H1 (cell line): ENCODE results near the gene CAMK2A. TPM values are rescaled to one million over a fixed set of nuclear protein-coding genes. Genes with fewer than 3 reads are reported as not detected.

Experiments
- CTCF ChIA-PET: fragments of 300-600 bp; sonication (Branson Sonifier 250); formaldehyde crosslinking; loops from one replicate; lab custom pipeline; 2021; ENCODE audit not compliant: partially characterized antibody; lab: Charles Lee
- POLR2A ChIA-PET: fragments of 300-600 bp; sonication (Branson Sonifier 250); formaldehyde crosslinking; loops from one replicate; lab custom pipeline; 2021; ENCODE audit warnings: inconsistent platforms; ENCODE audit not compliant: partially characterized antibody; lab: Charles Lee
- DNase-seq, 2 experiments: peaks; one replicate each; pipeline versions ENCODE4 v3.0.0 to v3.0.0-alpha.2; 2010 to 2022; ENCODE audit warnings: low spot score in 2 of 2, low read depth in 1 of 2, mixed read lengths in 1 of 2
- FAIRE-seq: peaks from 2 replicates; lab custom pipeline; 2011; peaks lifted over from hg19 to GRCh38; lab: Jason Lieb, UNC
- H2AFZ ChIP-seq: 2 replicates; pipeline ENCODE4 v1.8.1; 2012; ENCODE audit warnings: low read length, inconsistent platforms
- H2AK5ac ChIP-seq: 2 replicates; pipeline ENCODE4 v1.6.1; 2013; ENCODE audit warnings: low read depth, low read length
- H2BK120ac ChIP-seq: replicated peaks from 2 replicates; pipeline ENCODE3; 2013; ENCODE audit warnings: low read depth, low read length, inconsistent platforms
- H2BK12ac ChIP-seq: 2 replicates; pipeline ENCODE4 v1.6.1; 2013; ENCODE audit warnings: low read depth, low read length
- H2BK15ac ChIP-seq: 2 replicates; pipeline ENCODE4 v1.6.1; 2013; ENCODE audit warnings: low read length
- H2BK20ac ChIP-seq: 2 replicates; pipeline ENCODE4 v1.6.1; 2013; ENCODE audit warnings: low read length
- H2BK5ac ChIP-seq: 2 replicates; pipeline ENCODE4 v1.6.1; 2013; ENCODE audit warnings: low read depth, low read length
- H3K14ac ChIP-seq: 2 replicates; pipeline ENCODE4 v1.6.1; 2013; ENCODE audit warnings: inconsistent platforms; ENCODE audit not compliant: insufficient read length
- H3K18ac ChIP-seq: 2 replicates; pipeline ENCODE4 v1.6.1; 2013; ENCODE audit warnings: low read length; ENCODE audit errors: extremely low read depth
- H3K23ac ChIP-seq: 2 replicates; pipeline ENCODE4 v1.6.1; 2013; ENCODE audit warnings: inconsistent platforms; ENCODE audit not compliant: insufficient read length
- H3K23me2 ChIP-seq: 2 replicates; pipeline ENCODE4 v1.6.1; 2013; ENCODE audit warnings: low read depth, low read length
- H3K27ac ChIP-seq: 2 replicates; pipeline ENCODE4 v1.6.1; 2011; ENCODE audit warnings: low read depth, low read length, inconsistent platforms
- H3K27me3 ChIP-seq, 4 experiments: replicated peaks in 1 of 4; 1 replicate in 1 of 4; 2 replicates in 3 of 4; pipeline versions ENCODE4 v1.6.1 to v1.8.1; 2011 to 2013; ENCODE audit warnings: low read length in 3 of 4, mild to moderate bottlenecking in 3 of 4, inconsistent platforms in 2 of 4, mixed read lengths in 2 of 4, moderate library complexity in 1 of 4; ENCODE audit not compliant: control insufficient read depth in 3 of 4, insufficient read depth in 3 of 4; ENCODE audit errors: extremely low read depth in 1 of 4
- H3K36me3 ChIP-seq, 4 experiments: 2 replicates each; pipeline versions ENCODE4 v1.6.1 to v1.8.1; 2011 to 2013; ENCODE audit warnings: mild to moderate bottlenecking in 4 of 4, low read length in 3 of 4, moderate library complexity in 2 of 4, control low read depth in 1 of 4, inconsistent platforms in 1 of 4; ENCODE audit not compliant: insufficient read depth in 4 of 4, control insufficient read depth in 2 of 4
- H3K4ac ChIP-seq: replicated peaks from 2 replicates; pipeline ENCODE3; 2013; ENCODE audit warnings: low read length, low read depth, mixed read lengths, inconsistent platforms; ENCODE audit not compliant: insufficient read length
- H3K4me1 ChIP-seq, 4 experiments: replicated peaks in 1 of 4; 1 replicate in 1 of 4; 2 replicates in 3 of 4; pipeline versions ENCODE4 v1.6.1 to v1.8.1; 2011 to 2013; ENCODE audit warnings: low read length in 3 of 4, inconsistent platforms in 2 of 4, mixed read lengths in 1 of 4; ENCODE audit not compliant: insufficient read depth in 4 of 4, control insufficient read depth in 3 of 4
- H3K4me2 ChIP-seq, 2 experiments: 2 replicates each; pipeline versions ENCODE4 v1.6.1 to v1.8.1; 2011 to 2013; ENCODE audit warnings: low read depth in 2 of 2, low read length in 2 of 2, control low read depth in 1 of 2, inconsistent platforms in 1 of 2, mild to moderate bottlenecking in 1 of 2; ENCODE audit not compliant: insufficient read depth in 1 of 2
- H3K4me3 ChIP-seq, 4 experiments: fragments of 200-600, 300-600 bp in 1 of 4; sonication (generic), shearing (Covaris generic), sonication (Bioruptor Twin) in 1 of 4; 2 replicates each; pipeline versions ENCODE4 v1.5.1 to v1.8.1; 2011 to 2016; ENCODE audit warnings: low read length in 4 of 4, low read depth in 3 of 4, control low read depth in 2 of 4, inconsistent platforms in 2 of 4, mild to moderate bottlenecking in 2 of 4, mixed read lengths in 1 of 4, moderate library complexity in 1 of 4; ENCODE audit not compliant: insufficient read depth in 2 of 4; ENCODE audit errors: extremely low read depth in 1 of 4
- H3K56ac ChIP-seq: replicated peaks from 2 replicates; pipeline ENCODE3; 2013; ENCODE audit warnings: low read depth, mild to moderate bottlenecking, mixed read lengths, low read length, inconsistent platforms; ENCODE audit not compliant: insufficient read length
- H3K79me1 ChIP-seq: 2 replicates; pipeline ENCODE4 v1.6.1; 2013; ENCODE audit warnings: low read depth, low read length, control low read depth
- H3K79me2 ChIP-seq, 2 experiments: 2 replicates each; pipeline versions ENCODE4 v1.6.1 to v1.8.1; 2012 to 2013; ENCODE audit warnings: low read length in 2 of 2, mild to moderate bottlenecking in 2 of 2, inconsistent platforms in 1 of 2; ENCODE audit not compliant: insufficient read depth in 2 of 2, control insufficient read depth in 1 of 2
- H3K9ac ChIP-seq, 4 experiments: replicated peaks in 1 of 4; 1 replicate in 1 of 4; 2 replicates in 3 of 4; pipeline versions ENCODE4 v1.6.1 to v1.8.1; 2011 to 2013; ENCODE audit warnings: low read depth in 3 of 4, low read length in 3 of 4, control low read depth in 2 of 4, mild to moderate bottlenecking in 2 of 4, moderate library complexity in 2 of 4, inconsistent platforms in 1 of 4; ENCODE audit errors: extremely low read depth in 1 of 4
- H3K9me3 ChIP-seq, 2 experiments: 2 replicates each; pipeline versions ENCODE4 v1.6.1 to v1.8.1; 2012 to 2013; ENCODE audit warnings: mild to moderate bottlenecking in 2 of 2, moderate library complexity in 2 of 2, control low read depth in 1 of 2, inconsistent platforms in 1 of 2, low read depth in 1 of 2, low read length in 1 of 2, mixed read lengths in 1 of 2; ENCODE audit not compliant: insufficient read depth in 2 of 2
- H4K20me1 ChIP-seq, 2 experiments: replicated peaks in 1 of 2; 2 replicates each; pipeline versions ENCODE3 to v1.8.1; 2011 to 2013; ENCODE audit warnings: inconsistent platforms in 2 of 2, low read length in 2 of 2, mild to moderate bottlenecking in 1 of 2; ENCODE audit not compliant: insufficient read depth in 2 of 2, control insufficient read depth in 1 of 2
- H4K5ac ChIP-seq: 2 replicates; pipeline ENCODE4 v1.6.1; 2013; ENCODE audit warnings: low read length, low read depth, mixed read lengths, inconsistent platforms; ENCODE audit not compliant: insufficient read length
- H4K8ac ChIP-seq: 2 replicates; pipeline ENCODE4 v1.8.0; 2013; ENCODE audit warnings: mild to moderate bottlenecking, moderate library complexity, low read length, inconsistent platforms; ENCODE audit not compliant: insufficient read depth; ENCODE audit errors: extremely low read depth
- H4K91ac ChIP-seq: replicated peaks from 2 replicates; pipeline ENCODE3; 2013; ENCODE audit warnings: low read length, mixed read lengths, inconsistent platforms; ENCODE audit not compliant: insufficient read length
- EP300 ChIP-seq, 2 experiments: IDR thresholded peaks; 1 replicate in 1 of 2; 2 replicates in 1 of 2; pipeline ENCODE4 v1.6.1; 2011 to 2012; ENCODE audit warnings: low read depth in 2 of 2, low read length in 2 of 2, mild to moderate bottlenecking in 2 of 2, borderline replicate concordance in 1 of 2, inconsistent platforms in 1 of 2, moderate library complexity in 1 of 2
- EZH2 ChIP-seq: fragments of 200-600 bp; sonication (generic); IDR thresholded peaks from 2 replicates; pipeline ENCODE4 v1.7.1; 2012; ENCODE audit warnings: low read depth, mild to moderate bottlenecking, moderate library complexity, low read length, inconsistent platforms; ENCODE audit not compliant: severe bottlenecking
- RBBP5 ChIP-seq: IDR thresholded peaks from 2 replicates; pipeline ENCODE4 v1.7.1; 2012; ENCODE audit warnings: low read depth, mild to moderate bottlenecking, inconsistent platforms, low read length, moderate library complexity, borderline replicate concordance
- RFX5 ChIP-seq: IDR thresholded peaks from 2 replicates; pipeline ENCODE4 v1.6.1; 2011; ENCODE audit warnings: low read depth, low read length, improper control_type of control experiment, borderline replicate concordance
- SRF ChIP-seq: IDR thresholded peaks from 2 replicates; pipeline ENCODE4 v1.6.1; 2011; ENCODE audit warnings: mild to moderate bottlenecking, low read depth, low read length, moderate library complexity
- TAF1 ChIP-seq: IDR thresholded peaks from 2 replicates; pipeline ENCODE4 v1.6.1; 2011; ENCODE audit warnings: mild to moderate bottlenecking, low read depth, low read length
- TAF7 ChIP-seq: optimal IDR thresholded peaks from 2 replicates; pipeline ENCODE3; 2011; ENCODE audit warnings: low read depth, mild to moderate bottlenecking, inconsistent platforms, low read length, moderate library complexity, borderline replicate concordance
- USF2 ChIP-seq: IDR thresholded peaks from 2 replicates; pipeline ENCODE4 v1.6.1; 2011; ENCODE audit warnings: low read length, improper control_type of control experiment
- WGBS, 2 experiments: shearing (Covaris generic) in 1 of 2; methylation state at CpG; one replicate each; pipeline versions ENCODE4 v1.1.6 to v1.1.7; 2013 to 2015; ENCODE audit warnings: low lambda C conversion rate in 2 of 2, mixed read lengths in 2 of 2, inconsistent platforms in 1 of 2, low coverage in 1 of 2, missing lambda C conversion rate in 1 of 2; ENCODE audit not compliant: insufficient replicate concordance in 2 of 2, insufficient coverage in 1 of 2, insufficient read length in 1 of 2; ENCODE audit errors: extremely low coverage in 1 of 2, missing lambda C conversion rate in 1 of 2; 5-methylcytosine and 5-hydroxymethylcytosine counted together
- polyA plus RNA-seq, 7 experiments: library from polyadenylated mRNA; depleted of rRNA in 3 of 7; stranded (reverse) in 5 of 7; unstranded in 2 of 7; fragments of >200 nt in 5 of 7; fragments of 200-250 nt in 2 of 7; gene quantifications; 1 replicate in 5 of 7; 2 replicates in 1 of 7; 4 replicates in 1 of 7; pipeline versions ENCODE4 v1.2.1 to v1.2.3, GENCODE V29; 2011 to 2013; ENCODE audit warnings: missing spikeins in 2 of 7, mixed read lengths in 2 of 7
- total RNA-seq: library from RNA; stranded (reverse); fragmentation: NEBNext Ultra II Directional; extraction: Animal tissue kit (Norgen Biotek cat#: 25700); gene quantifications from 2 replicates; pipeline ENCODE4 v1.2.1, GENCODE V29; 2021

CAMK2A gene
- total and polyA plus RNA-seq, 2 of the 8 experiments (the other 6 are each of a cell fraction or from before 2014, with no cell fraction given), result 0.20 to 0.28 TPM

DNA sequence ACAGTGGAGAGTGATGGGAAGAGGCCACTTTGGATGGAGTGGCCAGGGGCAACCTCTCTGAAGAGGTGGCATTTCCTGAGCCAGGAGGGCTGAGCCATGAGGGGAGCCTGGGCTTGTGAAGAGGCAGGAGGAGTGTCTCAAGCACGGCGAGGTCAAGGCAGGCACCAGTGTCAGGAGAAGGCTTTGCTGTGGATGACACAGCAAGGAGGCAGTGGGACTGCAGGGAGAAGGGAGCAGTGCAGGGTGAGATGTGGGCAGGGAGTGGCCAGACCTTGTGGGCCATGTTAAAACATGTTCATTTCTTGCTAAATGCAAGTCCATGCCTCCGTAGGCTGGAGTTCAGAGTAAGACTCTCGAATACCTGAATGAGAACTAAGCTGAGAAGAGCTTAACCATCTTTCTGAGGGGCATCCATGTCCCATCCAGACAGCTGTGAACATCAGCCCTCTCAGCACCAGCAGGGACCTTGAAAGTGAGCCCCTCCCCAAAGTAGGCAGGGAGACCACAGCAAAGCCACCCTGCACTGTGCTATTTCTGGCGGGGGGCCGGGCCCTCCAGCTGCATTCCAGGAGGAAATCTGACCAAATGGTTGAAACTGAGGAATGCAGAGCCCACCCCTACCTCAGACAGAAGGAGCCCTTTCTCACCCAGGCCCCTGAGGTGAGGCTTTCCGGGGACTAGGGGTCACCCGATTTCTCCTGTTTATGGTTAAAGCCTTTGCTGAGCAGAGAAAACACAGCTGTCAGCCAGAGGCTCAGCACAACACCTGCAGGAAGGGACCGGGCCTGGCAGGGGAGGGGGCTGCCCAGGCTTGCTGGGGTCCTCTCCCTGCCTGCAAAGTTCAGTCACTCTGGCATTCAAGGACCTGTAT lies 29.3 kb upstream of the CAMK2A start:
- Histone ChIP-seq H3K23me2 (no peaks in the 10 kb centered on the region), H2AK5ac (peak overlapping the region; percentile 28; the same call in 1 of the 2 replicates), H2BK12ac (peak overlapping the region; percentile 78; the same call in 1 of the 2 replicates), H3K56ac (no peak overlapping the region), H2BK120ac (no peak overlapping the region), H3K79me2 (no peaks in the 10 kb centered on the region), H3K9ac (no peak overlapping the region), H3K4ac (no peak overlapping the region), H3K9me3 (no peaks in the 10 kb centered on the region), H3K36me3 (no peaks in the 10 kb centered on the region), H4K91ac (no peak overlapping the region), H3K18ac (no peak overlapping the region), H3K4me3 (no peak overlapping the region), H3K4me2 (no peak overlapping the region), H2BK5ac (peak overlapping the region; percentile 73; the same call in 1 of the 2 replicates), H4K20me1 (no peaks in the 10 kb centered on the region), H4K5ac (no peak overlapping the region), H2AFZ (peak overlapping the region; percentile 55), H3K27ac (no peak overlapping the region), H3K27me3 (no peaks in the 10 kb centered on the region), H3K4me1 (peaks cover 0 to 6% (median 1%) of the 10 kb centered on the region in 4 experiments; a peak in 4 of 7 replicates), H3K79me1 (no peaks in the 10 kb centered on the region), H3K14ac (no peak overlapping the region), H3K23ac (no peak overlapping the region), H2BK15ac (peak overlapping the region; percentile 94), H2BK20ac (peak overlapping the region; percentile 89; the same call in 1 of the 2 replicates), H4K8ac (peak overlapping the region; percentile 7; the same call in 1 of the 2 replicates)
- FAIRE-seq, result no peak
- 80% methylated on average over 9 of the region's 9 CpGs; no CpG with 5 or more reads in 1 of the 2 experiments for WGBS, 2 experiments
- DNase-seq, result no peak
- ChIA-PET CTCF (interaction anchor here (0.6 to 2.4 kb wide), 11 partner anchors 8 to 639 kb away, joined by 3 to 8 read pairs (median 4); no protein-coding TSS in a partner anchor), POLR2A (interaction anchor here (3.1 kb wide), 1 partner anchor 16 kb away, joined by 11 read pairs; the partner anchor contains the start of gene ARSI)
- TF ChIP-seq TAF1 (no peak), RFX5 (no peak), TAF7 (no peak), EP300 (IDR thresholded peaks at IDR 0.05; ENCODE audit: borderline replicate concordance in 1 of 2, low read depth in 2 of 2, low read length in 2 of 2) (no peak), USF2 (no peak), SRF (no peak), RBBP5 (no peak), EZH2 (no peak)
